ENCODE data around the gene RND2.

GRCh38 chr17:43014649-43015542 is 10.1 kb upstream of the RND2 start:
- TF ChIP-seq POLR2AphosphoS5 (IDR thresholded peaks at IDR 0.05) (no peak), POLR2A (IDR thresholded peaks at IDR 0.05) (no peak), CTCF (IDR thresholded peaks at IDR 0.05) (no peak)
